ENCODE results near the gene TMEM205.

- no peak for TF ChIP-seq EZH2 (IDR thresholded peaks at IDR 0.05; ENCODE audit: insufficient read depth, poor library complexity, severe bottlenecking)
- TF ChIP-seq EZH2phosphoT487 (IDR thresholded peaks at IDR 0.05; ENCODE audit: insufficient read depth, low read depth), result no peak
These were observed 19.6 kb upstream of the TMEM205 start for GRCh38 chr19:11365557-11366117.
